Fibroblast of villous mesenchyme (primary cell): ENCODE results near the gene HSF2. TPM values are rescaled to one million over a fixed set of nuclear protein-coding genes. Genes with fewer than 3 reads are reported as not detected.

ENCODE experiments used
- DNase-seq: peaks from one replicate; pipeline ENCODE4 v3.0.0-alpha.2; 2010; ENCODE audit warnings: low read depth
- H3K4me3 ChIP-seq: 2 replicates; pipeline ENCODE4 v1.5.1; 2011; ENCODE audit warnings: low read depth, mild to moderate bottlenecking, low read length
- CTCF ChIP-seq: IDR thresholded peaks from 2 replicates; pipeline ENCODE4 v1.5.1; 2012; ENCODE audit warnings: low read depth, mild to moderate bottlenecking, low read length; ENCODE audit not compliant: insufficient read depth
- small RNA-seq: library from RNA; depleted of rRNA; stranded (forward); fragments of <200 nt; gene quantifications from one replicate; pipeline ENCODE3, GENCODE V24; 2012
- total RNA-seq: library from RNA; depleted of rRNA; stranded (reverse); fragments of >200 nt; gene quantifications from 2 replicates; pipeline ENCODE4 v1.2.3, GENCODE V29; 2012

Gene HSF2
- total RNA-seq, 1 donor: 36.7 TPM

GRCh38 chr6:122461885-122462284 lies 62.4 kb downstream of the HSF2 start:
- DNase-seq: no peak

GRCh38 chr6:122471107-122472021 lies 71.9 kb downstream of the HSF2 start, which contains the start of gene SERINC1:
TSS of gene SERINC1 (minus strand) at chr6:122471807. CDS start at chr6:122471737, 70 bp downstream.
- TF ChIP-seq CTCF: no peak
- DNase-seq: peak; percentile 96
- peak within 1 kb of the TSS; percentile 99 for H3K4me3 ChIP-seq

More at GRCh38 chr6:122461885-122462284, 62.4 kb downstream of the HSF2 start:
- TF ChIP-seq CTCF: no peak
- no peak overlapping the region for H3K4me3 ChIP-seq

GRCh38 chr6:122472022-122472340 lies 72.5 kb downstream of the HSF2 start:
- TF ChIP-seq CTCF: no peak
- peak overlapping the region; percentile 99 for H3K4me3 ChIP-seq
- DNase-seq: no peak

- DNase-seq: peak; percentile 45
Measured at GRCh38 chr6:122476131-122476530, 76.7 kb downstream of the HSF2 start.

GRCh38 chr6:122482750-122483080 lies 83.3 kb downstream of the HSF2 start:
- no peak for TF ChIP-seq CTCF
- peak; percentile 44 for DNase-seq
- peak overlapping the region; percentile 69 for H3K4me3 ChIP-seq

More at GRCh38 chr6:122476131-122476530, 76.7 kb downstream of the HSF2 start:
- TF ChIP-seq CTCF: peak; percentile 55
- H3K4me3 ChIP-seq: no peak overlapping the region

Small RNAs within 50 kb of the gene (small RNA-seq; reads per million reads assigned to genes)
- gene Z99129.1: not detected

Other genes with a start within 250 kb of the HSF2 start
- 142 and 246 TPM in 2 replicates for gene SERINC1, start 72.2 kb downstream of the HSF2 start, total RNA-seq
- gene PKIB, start 210.8 kb downstream of the HSF2 start, total RNA-seq: 12.2 and 13.8 TPM in 2 replicates